PC-9 (cell line): ENCODE data around the gene ZNF716. TPM values are rescaled to one million over a fixed set of nuclear protein-coding genes. Genes with fewer than 3 reads are reported as not detected.
"Not testable (repeated sequence)": the region's sequence is repeated elsewhere in the genome, so short reads cannot be mapped to it uniquely, and the experiment has no call there.

Source experiments
- BruUV-seq: library from RNA; stranded (reverse); fragments of 400-500 nt; replicated peaks from 2 replicates; lab custom pipeline; 2021; lab: Mats Ljungman, UMichigan
- CTCF ChIA-PET: fragments of 300-600 bp; sonication (Branson Sonifier 250); formaldehyde crosslinking; loops from one replicate; lab custom pipeline; 2022; ENCODE audit warnings: antibody characterized with exemption; lab: Charles Lee
- POLR2A ChIA-PET: fragments of 300-600 bp; sonication (Branson Sonifier 250); formaldehyde crosslinking; loops from one replicate; lab custom pipeline; 2022; ENCODE audit warnings: antibody characterized with exemption; ENCODE audit not compliant: unreplicated experiment; lab: Charles Lee
- DNase-seq, 2 experiments: peaks; one replicate each; pipeline versions ENCODE4 v3.0.0 to v3.0.0-alpha.2; 2015 to 2022; ENCODE audit warnings: mixed read lengths in 1 of 2
- H2AFZ ChIP-seq: fragments of 200-600 bp; sonication (generic); 2 replicates; pipeline ENCODE4 v1.8.1; 2017; ENCODE audit warnings: antibody characterized with exemption
- H3F3A ChIP-seq: fragments of 200-600 bp; sonication (generic); 2 replicates; pipeline ENCODE4 v1.8.1; 2017; ENCODE audit warnings: antibody characterized with exemption, mild to moderate bottlenecking, low read depth; ENCODE audit not compliant: insufficient read depth
- H3K27ac ChIP-seq: fragments of 200-600 bp; sonication (generic); 2 replicates; pipeline ENCODE4 v1.6.1; 2016; ENCODE audit warnings: mixed run types
- H3K27me3 ChIP-seq: fragments of 200-600 bp; sonication (generic); 2 replicates; pipeline ENCODE4 v1.6.1; 2016; ENCODE audit warnings: low read depth, mixed run types; ENCODE audit not compliant: insufficient read depth
- H3K36me3 ChIP-seq: fragments of 200-600 bp; sonication (generic); 2 replicates; pipeline ENCODE4 v1.6.1; 2016; ENCODE audit warnings: low read depth, mixed run types
- H3K4me1 ChIP-seq: fragments of 200-600 bp; sonication (generic); replicated peaks from 2 replicates; pipeline ENCODE4 v1.6.1; 2016; ENCODE audit warnings: mixed run types; ENCODE audit not compliant: insufficient read depth
- H3K4me2 ChIP-seq: fragments of 200-600 bp; sonication (generic); 2 replicates; pipeline ENCODE4 v1.6.1; 2017; ENCODE audit warnings: mixed run types
- H3K4me3 ChIP-seq: fragments of 200-600 bp; sonication (generic); 2 replicates; pipeline ENCODE4 v1.6.1; 2016; ENCODE audit warnings: mixed run types
- H3K79me2 ChIP-seq: fragments of 200-600 bp; sonication (generic); 2 replicates; pipeline ENCODE4 v1.6.1; 2017; ENCODE audit warnings: low read depth, mixed run types
- H3K9me2 ChIP-seq: fragments of 200-600 bp; sonication (generic); 2 replicates; pipeline ENCODE4 v1.8.1; 2017; ENCODE audit warnings: mild to moderate bottlenecking; ENCODE audit not compliant: insufficient read depth
- H3K9me3 ChIP-seq: fragments of 200-600 bp; sonication (generic); 2 replicates; pipeline ENCODE4 v1.8.1; 2016; ENCODE audit warnings: low read depth; ENCODE audit not compliant: insufficient read depth
- H4K20me1 ChIP-seq: fragments of 200-600 bp; sonication (generic); 2 replicates; pipeline ENCODE4 v1.8.1; 2017; ENCODE audit not compliant: insufficient read depth
- CTCF ChIP-seq: fragments of 200-600 bp; sonication (generic); conservative IDR thresholded peaks from 2 replicates; pipeline ENCODE4 v1.6.1; 2017; ENCODE audit warnings: mixed run types, antibody characterized with exemption, mild to moderate bottlenecking, moderate library complexity
- EZH2 ChIP-seq: fragments of 200-600 bp; sonication (generic); IDR thresholded peaks from 2 replicates; pipeline ENCODE4 v1.8.0; 2017; ENCODE audit warnings: antibody characterized with exemption, low read depth
- intact Hi-C: fragments of 100-400 bp; cut with micrococcal nuclease; formaldehyde crosslinking; loops from one replicate; pipeline ENCODE4 v1.10.0; 2022; ENCODE audit not compliant: unreplicated experiment
- total RNA-seq: library from RNA; stranded (reverse); gene quantifications from 2 replicates; pipeline ENCODE4 v1.2.3, GENCODE V29; 2021

The ZNF716 gene
- total RNA-seq, 1 experiment from 2014 or later, result not detected

- Histone ChIP-seq H3K4me2 (no peak overlapping the region), H3K79me2 (no peaks in the 10 kb centered on the region), H3F3A (no peaks in the 10 kb centered on the region), H2AFZ (no peak overlapping the region), H3K4me3 (no peak overlapping the region), H3K27ac (no peak overlapping the region), H3K9me2 (no peaks in the 10 kb centered on the region), H3K27me3 (no peaks in the 10 kb centered on the region), H4K20me1 (no peaks in the 10 kb centered on the region), H3K9me3 (no peaks in the 10 kb centered on the region), H3K36me3 (no peaks in the 10 kb centered on the region), H3K4me1 (no peaks in the 10 kb centered on the region)
- intact Hi-C loops, result no loop called here
- no TSS peak for BruUV-seq
- ChIA-PET CTCF (no interaction called here), POLR2A (no interaction called here)
- no peak for DNase-seq
- TF ChIP-seq EZH2, result no peak
- no peak for TF ChIP-seq CTCF
Observed at GRCh38 chr7:57437581-57437980, 12.4 kb upstream of the ZNF716 start.

DNA sequence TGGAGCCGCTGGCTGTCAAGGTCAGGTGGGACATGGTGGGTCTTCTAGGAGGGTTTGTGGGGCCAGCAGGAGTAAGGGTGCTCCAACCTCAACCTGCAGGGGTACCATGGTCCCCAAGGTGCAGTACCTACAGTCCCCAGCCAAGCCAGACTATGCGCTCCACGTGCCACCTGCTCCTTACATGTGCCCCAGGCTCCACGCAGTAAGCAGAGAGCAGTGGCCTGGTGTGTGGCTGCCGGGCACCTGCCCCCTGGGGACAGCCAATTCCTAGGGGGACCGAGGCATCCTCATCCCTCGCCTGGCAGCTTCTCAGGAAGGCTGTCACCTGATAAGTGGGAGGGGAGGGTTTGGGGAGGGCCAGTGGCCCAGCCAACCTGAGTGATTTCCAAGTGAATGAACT is 11.7 kb upstream of the ZNF716 start:
- TF ChIP-seq CTCF (no peak), EZH2 (no peak)
- Histone ChIP-seq H3K36me3 (no peaks in the 10 kb centered on the region), H3K9me3 (no peaks in the 10 kb centered on the region), H3K79me2 (no peaks in the 10 kb centered on the region), H3K9me2 (no peaks in the 10 kb centered on the region), H3K4me2 (no peak overlapping the region), H2AFZ (no peak overlapping the region), H4K20me1 (no peaks in the 10 kb centered on the region), H3K27me3 (no peaks in the 10 kb centered on the region), H3F3A (no peaks in the 10 kb centered on the region), H3K27ac (no peak overlapping the region), H3K4me3 (no peak overlapping the region), H3K4me1 (no peaks in the 10 kb centered on the region)
- no peak for DNase-seq
- ChIA-PET POLR2A (no interaction called here), CTCF (no interaction called here)
- no TSS peak for BruUV-seq
- intact Hi-C loops, result no loop called here

GRCh38 chr7:57443567-57443966 is 6.4 kb upstream of the ZNF716 start:
- Histone ChIP-seq H3K27me3 (no peaks in the 10 kb centered on the region), H3F3A (no peaks in the 10 kb centered on the region; the same call in 1 of the 2 replicates), H3K4me1 (no peaks in the 10 kb centered on the region), H3K4me3 (no peak overlapping the region), H3K36me3 (no peaks in the 10 kb centered on the region), H3K9me2 (no peaks in the 10 kb centered on the region), H4K20me1 (no peaks in the 10 kb centered on the region), H3K27ac (no peak overlapping the region), H3K4me2 (no peak overlapping the region), H3K9me3 (no peaks in the 10 kb centered on the region), H3K79me2 (no peaks in the 10 kb centered on the region), H2AFZ (no peak overlapping the region)
- POLR2A ChIA-PET, result no interaction called here
- intact Hi-C loops, result no loop called here
- BruUV-seq, result no TSS peak
- CTCF ChIA-PET, result no interaction called here
- TF ChIP-seq CTCF, result no peak
- no peak for TF ChIP-seq EZH2
- DNase-seq, result no peak

GRCh38 chr7:57469186-57469828 is 19.3 kb downstream of the ZNF716 start:
- peaks cover 60% of the 10 kb centered on the region for H3K9me3 ChIP-seq
- H3K27me3 ChIP-seq, result not testable (repeated sequence)

More at GRCh38 chr7:57469186-57469828, 19.3 kb downstream of the ZNF716 start:
- H3K9me2 ChIP-seq, CTCF ChIA-PET, H3F3A ChIP-seq, POLR2A ChIA-PET, H4K20me1 ChIP-seq, H2AFZ ChIP-seq, BruUV-seq, DNase-seq, H3K4me2 ChIP-seq, H3K79me2 ChIP-seq, intact Hi-C loops, H3K4me1 ChIP-seq, H3K4me3 ChIP-seq, H3K36me3 ChIP-seq, H3K27ac ChIP-seq: not testable (repeated sequence)
